ENCODE measurements around the gene RSU1.
"Not testable (repeated sequence)": the region's sequence is repeated elsewhere in the genome, so short reads cannot be mapped to it uniquely, and the experiment has no call there.

RSU1 gene

DNA sequence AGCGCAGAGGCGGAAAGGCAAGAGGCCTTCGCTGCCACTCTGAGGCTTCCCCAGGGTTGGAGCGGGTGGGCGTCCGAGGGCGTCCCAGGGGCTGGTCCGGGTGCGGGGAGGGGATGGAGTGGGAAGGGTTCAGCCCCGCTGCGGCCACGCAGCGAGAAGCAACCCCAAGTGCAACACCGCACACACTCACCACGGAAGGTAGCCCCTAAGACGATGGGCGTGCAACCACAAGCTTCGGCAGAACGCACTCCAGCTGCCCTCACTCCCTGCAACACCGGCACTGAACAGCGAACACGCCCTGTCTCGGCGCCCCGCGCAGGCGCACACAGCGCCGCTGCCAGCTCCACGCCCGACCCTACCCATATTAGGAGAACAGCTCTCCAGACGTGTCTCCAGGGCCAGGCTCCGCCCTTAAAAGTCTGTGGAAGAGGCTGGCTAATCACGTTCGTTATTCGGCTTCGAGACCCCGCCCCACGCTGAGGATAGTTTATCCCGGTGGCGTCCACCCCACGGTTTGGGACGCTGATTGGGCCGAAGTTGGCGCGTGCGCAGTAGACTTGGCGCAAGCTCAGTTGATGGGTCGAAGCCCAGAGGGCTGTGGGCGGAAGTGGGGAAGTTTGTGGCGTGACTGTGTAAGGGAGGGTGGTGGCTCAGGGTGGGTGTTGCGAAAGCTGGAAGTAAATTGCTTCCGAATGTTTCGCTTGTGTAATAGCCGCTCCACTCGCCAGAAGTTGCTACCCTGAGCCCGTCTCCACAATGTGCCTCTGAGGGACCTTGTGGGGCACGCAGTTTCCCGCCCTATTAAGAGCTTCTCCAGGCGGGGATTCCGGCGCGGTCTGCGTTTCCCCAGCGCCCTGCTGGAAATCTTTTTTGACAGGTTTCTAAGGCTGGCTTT, at the start of gene RSU1:
Gene RSU1 (minus strand): TSS at position 300 of the 895 bp plus-strand sequence. CDS start 343 bp downstream, outside the sequence.
- DNase-seq = peak; percentile 98

DNA sequence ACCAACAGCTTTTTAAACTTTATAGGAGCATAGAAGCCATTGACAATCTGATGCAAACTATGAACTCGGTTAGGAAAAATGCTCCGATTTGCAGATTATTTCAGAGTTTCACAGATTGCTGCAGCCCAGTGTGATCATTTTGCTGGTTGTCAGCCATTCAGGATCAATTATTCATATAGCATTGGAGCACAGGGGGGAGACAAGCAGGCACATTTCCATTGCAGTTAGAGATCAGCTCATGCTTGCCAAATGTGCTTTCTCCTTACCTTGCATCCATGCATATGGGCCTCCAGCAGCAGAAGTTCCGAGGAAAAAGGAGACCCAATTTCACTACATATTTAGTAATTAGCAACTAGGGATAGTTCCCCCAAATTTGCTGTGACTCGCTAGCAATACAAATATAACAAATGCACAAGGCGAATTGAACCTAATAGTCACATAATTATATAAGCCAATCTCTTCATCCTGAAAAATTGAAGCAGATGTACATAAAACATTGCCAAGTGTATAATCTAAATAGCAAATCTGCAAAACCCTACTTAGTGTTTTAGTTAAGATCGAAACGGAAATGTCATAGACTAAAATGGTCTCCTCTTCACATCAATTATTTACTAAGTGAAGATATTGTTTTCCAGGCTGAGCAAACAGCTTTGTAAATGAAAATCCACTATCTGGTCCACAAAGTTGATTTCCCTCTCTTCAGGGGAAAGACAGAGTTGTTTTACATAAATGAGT, 49.5 kb upstream of the RSU1 start:
- DNase-seq = no peak

DNA sequence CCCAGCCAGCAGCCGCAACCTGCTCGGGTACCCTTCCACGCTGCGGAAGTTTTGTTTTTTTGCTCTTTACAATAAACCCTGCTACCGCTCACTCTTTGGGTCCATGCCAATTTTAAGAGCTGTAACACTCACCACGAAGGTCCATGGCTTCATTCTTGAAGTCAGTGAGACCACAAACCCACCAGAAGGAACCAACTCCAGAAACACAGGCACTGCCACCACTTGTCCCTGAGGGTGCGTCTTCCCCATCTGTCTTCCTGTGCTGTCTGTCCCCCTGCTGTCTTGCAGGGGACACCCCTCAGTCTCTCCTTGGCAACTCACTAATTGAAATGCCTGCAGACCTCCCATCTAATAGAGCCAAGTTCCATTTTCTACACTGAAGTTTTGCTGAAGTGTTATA, 48.5 kb upstream of the RSU1 start:
- DNase-seq = no peak

DNA sequence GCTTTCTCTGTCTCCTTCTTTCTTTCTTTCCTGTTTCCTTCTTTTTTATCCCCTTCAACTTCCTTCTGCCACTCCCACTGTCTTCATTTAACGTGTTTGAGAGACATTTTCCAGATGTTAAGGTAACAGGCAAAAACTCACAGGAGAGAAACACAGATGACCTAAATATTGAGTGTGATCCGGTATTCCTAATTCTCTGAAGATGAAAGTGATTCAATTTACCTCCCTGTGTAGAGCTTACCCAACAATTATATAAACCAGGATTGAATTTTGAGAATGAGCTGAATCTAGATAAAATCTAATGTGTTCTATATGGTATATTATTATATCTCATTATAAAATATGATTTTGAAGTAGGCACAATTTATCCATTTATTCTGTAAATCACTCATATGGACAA, 46.5 kb upstream of the RSU1 start:
- DNase-seq = no peak

DNA sequence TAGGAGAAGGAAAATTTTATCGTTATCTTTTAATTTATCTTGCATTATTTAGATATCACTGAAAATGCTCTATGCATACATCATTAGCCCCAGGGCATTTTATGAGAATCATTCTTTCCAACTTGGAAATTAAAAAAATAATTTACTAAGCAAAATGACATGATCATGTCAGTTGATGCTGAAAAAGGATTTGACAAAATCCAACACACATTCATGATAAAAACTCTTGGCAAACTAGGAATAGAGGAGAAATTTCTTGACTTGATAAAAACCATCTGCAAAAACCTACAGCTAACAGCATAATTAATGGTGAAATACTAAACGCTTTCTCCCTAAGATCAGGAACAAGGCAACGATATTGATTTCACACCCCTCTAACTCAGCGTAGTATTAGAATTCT, 40.2 kb upstream of the RSU1 start:
- DNase-seq = no peak

DNA sequence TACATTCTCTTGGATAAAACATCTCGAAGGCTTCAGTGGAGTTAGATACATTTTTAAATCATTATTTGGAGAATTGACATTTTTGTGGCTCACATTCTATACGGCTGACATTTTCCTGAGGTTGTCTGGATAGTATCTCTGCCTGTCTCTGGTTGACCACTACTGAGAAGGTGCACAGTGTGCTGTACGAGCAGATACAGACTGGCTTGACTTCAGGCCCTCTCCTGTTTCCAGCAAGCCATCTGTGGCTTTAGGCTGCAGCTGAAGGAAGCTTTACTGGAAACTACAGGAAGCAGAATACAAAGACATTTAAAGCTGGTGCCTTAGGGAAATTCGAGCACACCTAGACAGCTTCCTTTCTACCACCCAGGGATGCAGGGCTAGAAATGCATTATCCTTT, 39.3 kb upstream of the RSU1 start:
- DNase-seq = no peak

DNA sequence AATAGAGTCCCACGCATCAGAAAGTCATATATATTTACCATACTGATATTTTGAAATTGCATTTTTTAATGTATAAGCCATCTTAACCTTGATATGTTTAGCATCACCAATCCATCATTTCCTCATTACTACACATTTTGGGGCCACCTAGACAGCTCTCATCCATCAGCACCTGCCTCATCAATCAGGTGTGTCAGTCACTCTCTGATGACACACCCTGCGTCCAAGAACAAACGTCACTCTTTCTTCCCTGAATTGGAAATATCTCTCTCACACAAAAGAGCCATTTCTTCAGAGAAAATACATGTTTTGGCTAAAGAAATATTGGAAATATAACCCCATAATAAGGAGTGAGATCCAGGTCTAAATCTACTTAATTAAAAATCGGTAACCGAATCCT, 38.9 kb upstream of the RSU1 start:
- no peak for DNase-seq

DNA sequence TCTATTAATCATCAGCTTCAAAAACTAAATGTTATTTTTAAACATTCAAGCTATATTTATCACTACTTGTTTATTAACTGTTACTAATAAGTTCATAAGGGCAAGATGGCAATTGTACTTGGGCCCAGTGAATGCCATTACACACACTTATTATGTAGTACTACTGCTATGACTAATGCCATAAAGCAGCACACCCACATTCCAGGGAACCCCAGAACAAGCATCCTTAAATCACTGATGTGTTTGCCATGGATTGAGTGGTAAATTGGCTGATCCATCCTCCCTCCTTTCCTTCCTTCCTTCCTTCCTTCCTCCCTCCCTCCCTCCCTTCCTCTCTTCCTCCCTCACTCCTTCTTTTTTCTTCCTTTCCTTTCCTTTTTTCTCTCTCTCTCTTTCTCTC, 37.4 kb upstream of the RSU1 start:
- no peak for DNase-seq

DNA sequence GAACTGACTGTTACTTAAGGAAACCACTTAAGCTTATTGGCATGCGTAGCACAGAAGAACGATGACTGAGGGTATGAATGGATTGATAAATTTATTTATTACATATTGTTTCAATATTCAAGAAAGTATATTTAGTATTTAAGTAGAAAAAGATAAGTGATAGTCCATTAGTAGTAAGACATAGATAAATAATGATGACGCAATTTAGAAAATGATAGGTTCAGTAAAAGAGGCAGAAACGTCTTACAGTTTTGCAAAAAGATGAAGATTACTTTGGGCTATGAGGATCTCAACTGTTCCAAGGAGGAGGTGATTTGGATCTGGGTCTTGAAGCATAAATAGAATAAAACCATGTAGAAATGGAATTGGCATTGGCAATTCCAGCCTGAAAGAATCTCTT, 36.6 kb upstream of the RSU1 start:
- no peak for DNase-seq

DNA sequence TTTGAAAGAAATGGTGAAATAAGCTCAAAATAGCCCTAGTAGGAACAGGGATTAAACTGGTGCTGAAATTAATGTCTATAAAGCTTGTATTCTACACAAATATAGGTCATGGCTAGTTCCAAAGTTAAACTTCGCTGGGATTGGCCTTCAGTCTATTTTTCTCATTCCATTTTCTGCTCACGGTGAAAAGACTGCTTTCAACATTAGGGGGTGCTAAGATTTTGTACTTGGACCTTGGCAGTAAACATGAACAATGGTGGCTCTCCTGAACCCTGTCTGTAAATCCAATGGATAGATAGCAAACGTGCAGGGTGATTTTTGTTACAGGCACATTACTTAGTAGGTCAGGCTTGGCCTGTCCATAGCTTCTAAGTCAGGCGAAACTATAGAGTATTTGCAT, 36.0 kb upstream of the RSU1 start:
- peak; percentile 10 for DNase-seq

DNA sequence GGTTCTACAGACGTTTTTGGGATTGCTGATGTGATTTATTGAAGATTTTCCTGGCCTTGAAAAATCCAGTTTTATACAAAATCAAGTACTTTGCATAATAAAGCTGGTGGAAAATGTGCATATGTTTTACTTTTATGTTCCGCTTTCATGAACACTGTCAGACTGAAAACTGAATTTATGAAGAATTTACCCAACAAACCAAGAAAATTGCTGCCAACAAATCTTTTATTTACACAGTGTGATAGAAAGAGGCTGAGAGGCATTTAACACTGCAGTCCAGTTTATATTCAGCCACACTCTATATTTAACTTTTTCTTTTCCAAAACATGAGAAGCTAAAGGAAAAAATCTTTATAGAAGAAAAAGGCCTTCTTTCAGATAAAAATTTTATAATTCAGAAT, 35.4 kb upstream of the RSU1 start:
- no peak for DNase-seq

DNA sequence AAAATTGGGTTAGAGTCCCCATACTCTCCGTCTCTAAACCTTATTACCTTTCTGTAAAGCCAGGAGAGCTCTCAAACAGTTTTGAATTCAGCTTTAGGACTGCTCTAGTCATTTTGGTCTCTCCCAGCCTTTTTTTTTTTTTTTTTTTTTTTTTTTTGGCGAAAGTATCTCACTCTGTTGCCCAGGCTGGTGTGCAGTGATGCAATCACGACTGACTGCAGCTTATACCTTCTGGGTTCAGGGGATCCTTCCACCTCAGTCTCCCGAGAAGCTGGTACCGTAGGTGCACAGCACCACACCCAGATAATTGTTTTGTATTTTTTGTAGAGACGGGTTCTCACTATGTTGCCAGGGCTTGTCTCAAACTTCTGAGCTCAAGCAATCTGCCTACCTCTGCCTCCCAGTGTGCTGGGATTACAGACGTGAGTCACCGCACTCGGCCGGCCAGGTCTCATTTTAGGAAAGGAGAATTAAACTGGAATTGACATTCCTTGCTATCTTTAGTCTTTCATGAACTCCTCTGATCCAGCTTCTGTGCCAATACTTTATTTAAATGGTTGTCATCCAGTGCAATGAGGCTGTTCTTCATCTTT, 31.4 kb upstream of the RSU1 start:
- no peak for DNase-seq

DNA sequence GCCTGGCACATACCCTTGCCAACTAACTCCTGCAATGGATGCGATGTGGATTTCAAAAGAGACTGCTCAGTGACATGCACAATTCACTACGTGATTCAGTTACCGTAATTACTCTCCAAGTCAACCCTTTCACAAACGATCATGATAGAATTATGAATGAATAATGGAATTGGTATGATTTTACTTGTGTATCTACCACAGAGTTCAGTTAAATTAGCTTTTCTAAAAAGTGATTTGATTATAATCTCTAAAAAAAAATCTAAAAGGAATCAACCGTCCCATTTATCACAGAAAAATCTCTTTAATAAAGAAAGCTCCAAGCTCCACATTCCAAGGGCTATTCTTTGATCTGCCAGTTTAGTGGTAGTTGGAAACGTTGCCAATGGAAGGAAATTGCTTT, 30.4 kb upstream of the RSU1 start:
- no peak for DNase-seq

DNA sequence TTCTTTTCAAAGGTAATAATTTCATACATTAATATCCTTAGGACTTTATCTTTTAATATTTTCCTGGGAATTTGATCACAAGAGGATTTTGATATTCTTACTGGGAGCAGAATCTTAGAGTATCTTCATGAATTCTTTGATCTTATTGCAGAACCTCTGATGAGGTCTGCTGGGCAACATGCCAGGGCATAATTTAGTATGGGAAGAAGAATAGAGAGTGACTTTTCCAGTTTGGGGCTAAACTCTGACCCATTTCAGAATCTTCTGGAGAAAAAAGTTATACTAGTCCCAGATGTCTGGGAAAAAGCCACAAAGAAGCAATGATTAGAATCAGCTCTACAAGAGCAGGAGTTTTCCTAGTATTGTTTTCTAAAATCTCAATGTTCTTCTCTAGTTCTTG, 28.0 kb upstream of the RSU1 start:
- DNase-seq = no peak

DNA sequence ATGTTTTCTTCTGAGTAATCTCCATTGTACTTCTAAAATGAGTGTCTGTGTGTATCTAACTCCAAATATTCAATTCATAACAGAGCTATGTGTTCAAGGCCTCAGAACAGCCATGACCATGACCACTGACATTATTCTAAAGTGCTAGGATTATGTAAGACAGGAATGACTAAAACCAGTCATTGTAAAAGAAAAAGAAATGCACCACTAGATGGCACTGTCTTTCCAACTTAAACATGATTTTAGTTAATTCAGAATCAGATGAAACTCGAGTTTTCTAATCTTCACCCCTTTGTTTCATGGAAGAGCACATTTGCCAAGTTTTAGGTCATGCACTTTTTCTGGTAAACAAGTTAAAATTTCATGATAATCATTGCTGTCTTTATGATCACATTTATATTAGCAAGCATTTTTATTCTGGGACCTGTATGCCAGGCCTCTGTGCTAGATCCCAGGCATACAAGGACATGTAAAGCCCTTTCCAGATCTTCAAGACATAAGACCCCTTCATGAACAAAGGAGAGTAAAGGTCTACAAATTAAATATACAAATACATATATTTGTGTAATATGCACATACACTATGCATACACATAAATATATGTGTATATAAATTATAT, 26.1 kb upstream of the RSU1 start:
- DNase-seq = peak; percentile 50

DNA sequence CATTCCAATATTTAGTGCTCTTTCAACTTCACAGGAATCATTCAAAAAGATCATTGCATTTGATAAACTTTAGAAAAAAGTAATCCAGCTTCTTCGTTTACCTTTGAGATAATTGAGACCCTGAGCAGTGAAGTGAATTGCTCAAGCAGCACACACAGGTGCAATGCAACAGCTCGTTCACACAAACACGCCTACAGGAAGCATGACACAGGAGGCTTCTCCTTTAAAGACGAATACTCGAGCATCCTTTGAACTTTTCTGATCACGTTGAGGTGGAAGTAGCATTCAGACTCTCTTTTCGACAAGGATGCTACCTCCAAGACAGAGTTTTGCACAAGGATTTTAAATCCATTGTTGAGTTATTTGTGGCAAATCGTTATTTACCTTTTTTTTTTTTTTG, 18.0 kb upstream of the RSU1 start:
- DNase-seq = no peak

DNA sequence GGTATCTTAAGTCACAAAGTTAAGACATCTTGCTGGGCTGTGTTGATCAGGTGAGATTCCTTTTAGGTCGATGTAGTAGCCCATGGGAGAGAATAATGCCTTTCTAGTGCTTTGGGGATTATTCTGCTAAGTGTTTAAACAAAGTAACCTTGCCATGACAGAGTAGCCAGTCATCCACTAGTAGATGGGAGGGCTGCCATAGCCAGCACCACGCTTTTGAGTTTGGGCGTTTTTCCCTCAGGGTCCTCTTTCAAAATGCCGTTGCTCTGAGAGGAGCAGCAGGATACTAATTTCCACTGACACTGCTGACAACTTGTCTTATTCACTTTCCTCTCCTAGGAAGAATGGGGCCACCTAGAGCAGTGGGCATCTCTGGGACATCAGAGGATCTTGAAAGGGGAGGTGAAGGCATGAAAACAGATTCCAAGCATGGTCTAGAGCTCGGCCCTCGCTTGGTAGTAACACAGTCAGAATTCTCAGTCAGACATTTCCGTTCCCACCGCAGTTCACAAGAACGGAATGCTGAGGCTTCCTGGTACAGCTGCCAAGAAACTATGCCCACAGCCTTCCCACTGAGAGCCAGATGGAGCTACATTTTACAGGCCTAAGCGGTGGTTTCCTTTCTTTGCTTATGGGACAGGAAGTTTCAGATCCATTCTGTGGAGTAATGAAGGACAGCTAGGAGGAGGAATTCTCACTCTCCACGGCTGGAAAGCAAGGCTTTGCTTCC, 15.3 kb upstream of the RSU1 start:
- no peak for DNase-seq

DNA sequence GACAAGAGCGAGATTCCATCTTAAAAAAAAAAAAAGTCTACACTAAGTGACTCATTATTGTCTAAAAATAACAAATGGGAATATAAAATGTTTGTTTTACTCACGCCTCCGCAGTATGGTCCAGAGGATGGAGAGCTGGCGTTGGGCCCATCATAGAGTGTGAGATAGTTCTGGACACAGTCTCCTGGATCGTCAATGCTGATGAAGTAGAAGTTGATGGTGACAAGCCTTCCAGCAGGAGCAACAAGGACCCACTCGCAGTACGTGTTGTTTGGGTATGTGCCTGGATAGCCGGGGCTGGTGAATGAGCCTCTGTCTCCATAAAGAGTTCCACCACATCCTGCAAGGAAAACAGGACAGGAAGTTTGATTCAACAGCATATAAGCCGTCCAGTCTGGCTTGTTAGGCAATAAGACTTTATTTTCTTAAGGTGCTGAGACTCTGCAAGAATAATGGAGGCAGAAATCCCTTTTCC, 11.5 kb upstream of the RSU1 start:
- DNase-seq = no peak

DNA sequence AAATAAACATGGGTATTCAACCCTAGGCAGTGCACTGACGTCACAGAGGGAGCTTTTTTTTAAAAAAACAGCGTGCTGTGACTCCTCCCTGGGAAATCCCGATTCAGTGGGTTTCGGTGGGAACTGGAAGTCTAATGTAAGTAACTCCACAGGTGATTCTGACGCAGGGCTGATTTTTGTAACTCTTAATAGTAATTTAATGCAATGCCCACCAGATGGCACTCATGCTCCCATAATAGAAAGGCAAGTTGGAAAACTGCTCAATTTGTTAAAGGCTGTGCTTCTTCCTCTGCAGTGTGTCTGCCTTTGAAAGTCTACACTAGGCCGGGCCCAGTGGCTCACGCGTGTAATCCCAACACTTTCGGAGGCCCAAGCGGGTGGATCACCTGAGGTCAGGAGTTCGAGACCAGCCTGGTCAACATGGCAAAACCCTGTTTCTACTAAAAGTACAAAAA, 10.9 kb upstream of the RSU1 start:
- peak; percentile 72 for DNase-seq

DNA sequence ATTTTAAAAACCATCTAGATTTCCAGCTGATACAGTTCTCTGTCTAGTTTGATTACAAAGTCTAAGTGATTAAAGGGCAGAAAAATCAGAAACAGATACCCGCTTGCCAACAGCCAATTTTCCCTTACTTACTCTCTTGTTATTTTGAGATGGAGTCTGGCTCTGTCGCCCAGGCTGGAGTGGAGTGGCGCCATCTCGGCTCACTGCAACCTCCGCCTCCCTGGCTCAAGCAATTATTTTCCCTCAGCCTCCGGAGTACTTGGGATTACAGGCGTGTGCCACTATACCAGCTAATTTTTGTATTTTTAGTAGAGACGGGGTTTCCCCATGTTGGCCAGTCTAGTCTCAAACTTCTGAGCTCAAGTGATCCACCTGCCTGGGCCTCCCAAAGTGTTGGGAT, 10.2 kb upstream of the RSU1 start:
- DNase-seq = not testable (repeated sequence)

DNA sequence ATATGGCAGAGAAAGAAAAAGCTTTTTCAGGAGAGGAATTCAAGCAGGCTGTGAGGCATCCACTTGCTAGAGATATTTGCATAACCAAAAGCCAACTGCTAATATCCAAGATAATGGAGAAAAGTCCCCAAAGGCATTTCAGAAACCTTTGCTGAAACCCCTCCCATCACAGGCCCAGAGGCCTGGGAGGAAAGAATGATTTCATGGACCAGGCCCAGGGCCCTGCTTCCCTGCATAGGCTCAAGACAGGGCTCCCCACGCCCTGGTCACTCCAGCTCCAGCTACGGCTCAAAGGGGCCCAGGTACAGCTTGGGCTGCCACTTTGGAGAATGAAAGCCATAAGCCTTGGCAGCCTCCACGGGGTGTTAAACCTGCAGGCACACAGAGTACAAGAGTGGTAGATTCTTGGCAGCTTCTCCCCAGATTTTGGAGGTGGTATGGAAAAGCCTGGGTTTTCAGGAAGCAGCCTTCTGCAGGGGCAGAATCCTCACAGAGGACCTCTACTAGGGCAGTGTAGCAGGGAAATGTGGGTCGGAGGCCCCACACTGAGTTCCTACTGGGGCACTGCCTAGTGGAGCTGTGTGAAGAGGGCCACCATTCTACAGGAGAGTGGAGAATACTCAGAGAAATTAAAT, 5.6 kb upstream of the RSU1 start:
- DNase-seq = no peak

DNA sequence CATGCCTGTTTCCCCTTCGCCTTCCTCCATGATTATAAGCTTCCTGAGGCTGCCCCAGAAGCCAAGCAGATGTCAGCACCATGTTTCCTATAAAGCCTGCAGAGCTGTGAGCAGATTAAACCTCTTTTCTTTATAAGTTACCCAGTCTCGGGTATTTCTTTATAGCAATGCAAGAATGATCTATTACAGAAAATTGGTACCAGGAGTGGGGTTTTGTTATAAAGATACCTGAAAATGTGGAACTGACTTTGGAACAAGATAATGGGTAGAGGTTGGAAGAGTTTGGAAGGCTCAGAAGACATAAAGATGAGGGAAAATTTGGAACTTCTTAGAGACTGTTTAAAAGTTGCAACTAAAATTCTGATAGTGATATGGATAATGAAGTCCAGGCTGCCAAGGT, 4.8 kb upstream of the RSU1 start:
- DNase-seq = no peak
